Measurements from ENCODE around the gene ZNF385C. TPM values are rescaled to one million over a fixed set of nuclear protein-coding genes. Genes with fewer than 3 reads are reported as not detected.
"Not testable (repeated sequence)": the region's sequence is repeated elsewhere in the genome, so short reads cannot be mapped to it uniquely, and the experiment has no call there.

Gene ZNF385C
- total and polyA plus RNA-seq, 2 of the 13 experiments (the other 11 are each of a cell fraction or from before 2014, with no cell fraction given) = 2.3 to 6.1 TPM

GRCh38 chr17:42010898-42011516 lies 87.3 kb downstream of the ZNF385C start:
- Histone ChIP-seq H3K79me2 (ENCODE audit: insufficient read depth, low read length) (peaks cover 93% of the 10 kb centered on the region), H3K4me1 (ENCODE audit: insufficient read depth, low read length) (peaks cover 70% of the 10 kb centered on the region), H3K4me3 (replicated peaks in 1 of 3; ENCODE audit: insufficient read depth in 1 of 3, low read depth in 2 of 3, low read length in 3 of 3) (no peak overlapping the region), H3K4me2 (ENCODE audit: low read depth, low read length) (no peak overlapping the region), H3K27ac (ENCODE audit: extremely low read length, insufficient read depth, low read length) (peak overlapping the region; percentile 3), H4K20me1 (ENCODE audit: insufficient read depth, low read length) (peaks cover 23% of the 10 kb centered on the region), H3K9me3 (ENCODE audit: low read length) (no peaks in the 10 kb centered on the region), H3K9ac (ENCODE audit: insufficient read depth, low read depth, low read length) (no peak overlapping the region), H3K36me3 (replicated peaks in 1 of 2; ENCODE audit: control insufficient read depth in 1 of 2, insufficient read depth in 2 of 2, low read length in 2 of 2) (peaks cover 4 to 31% of the 10 kb centered on the region in 2 experiments), H3K27me3 (ENCODE audit: control insufficient read depth in 1 of 2, insufficient read depth in 2 of 2, low read length in 2 of 2) (no peaks in the 10 kb centered on the region), H2AFZ (ENCODE audit: low read length) (no peak overlapping the region)
- CTCF ChIA-PET (ENCODE audit: low intra/inter-chr PET ratio, low total read pairs) = no interaction called here
- TSS peak; percentile 5 for BruUV-seq (replicated peaks)
- FAIRE-seq (no peak), ATAC-seq (peak; percentile 37; the same call in 2 of the 3 replicates), DNase-seq (ENCODE audit: low spot score) (peak; percentile 52)
- 94% methylated on average over 3 of the region's 3 CpGs for WGBS (ENCODE audit: low lambda C conversion rate)
- POLR2A ChIA-PET = interaction anchor here (1.6 kb wide), 1 partner anchor 103 kb away, joined by 3 read pairs; no protein-coding TSS in a partner anchor
- in situ Hi-C loops (cut with HindIII; ENCODE audit: extremely low pct_ligation_motif_present, low pct_unique_long_range_greater_than_20kb) = no loop called here
- intact Hi-C loops (cut with micrococcal nuclease; ENCODE audit: unreplicated experiment) = no loop called here
- TF ChIP-seq, protein P1, sequence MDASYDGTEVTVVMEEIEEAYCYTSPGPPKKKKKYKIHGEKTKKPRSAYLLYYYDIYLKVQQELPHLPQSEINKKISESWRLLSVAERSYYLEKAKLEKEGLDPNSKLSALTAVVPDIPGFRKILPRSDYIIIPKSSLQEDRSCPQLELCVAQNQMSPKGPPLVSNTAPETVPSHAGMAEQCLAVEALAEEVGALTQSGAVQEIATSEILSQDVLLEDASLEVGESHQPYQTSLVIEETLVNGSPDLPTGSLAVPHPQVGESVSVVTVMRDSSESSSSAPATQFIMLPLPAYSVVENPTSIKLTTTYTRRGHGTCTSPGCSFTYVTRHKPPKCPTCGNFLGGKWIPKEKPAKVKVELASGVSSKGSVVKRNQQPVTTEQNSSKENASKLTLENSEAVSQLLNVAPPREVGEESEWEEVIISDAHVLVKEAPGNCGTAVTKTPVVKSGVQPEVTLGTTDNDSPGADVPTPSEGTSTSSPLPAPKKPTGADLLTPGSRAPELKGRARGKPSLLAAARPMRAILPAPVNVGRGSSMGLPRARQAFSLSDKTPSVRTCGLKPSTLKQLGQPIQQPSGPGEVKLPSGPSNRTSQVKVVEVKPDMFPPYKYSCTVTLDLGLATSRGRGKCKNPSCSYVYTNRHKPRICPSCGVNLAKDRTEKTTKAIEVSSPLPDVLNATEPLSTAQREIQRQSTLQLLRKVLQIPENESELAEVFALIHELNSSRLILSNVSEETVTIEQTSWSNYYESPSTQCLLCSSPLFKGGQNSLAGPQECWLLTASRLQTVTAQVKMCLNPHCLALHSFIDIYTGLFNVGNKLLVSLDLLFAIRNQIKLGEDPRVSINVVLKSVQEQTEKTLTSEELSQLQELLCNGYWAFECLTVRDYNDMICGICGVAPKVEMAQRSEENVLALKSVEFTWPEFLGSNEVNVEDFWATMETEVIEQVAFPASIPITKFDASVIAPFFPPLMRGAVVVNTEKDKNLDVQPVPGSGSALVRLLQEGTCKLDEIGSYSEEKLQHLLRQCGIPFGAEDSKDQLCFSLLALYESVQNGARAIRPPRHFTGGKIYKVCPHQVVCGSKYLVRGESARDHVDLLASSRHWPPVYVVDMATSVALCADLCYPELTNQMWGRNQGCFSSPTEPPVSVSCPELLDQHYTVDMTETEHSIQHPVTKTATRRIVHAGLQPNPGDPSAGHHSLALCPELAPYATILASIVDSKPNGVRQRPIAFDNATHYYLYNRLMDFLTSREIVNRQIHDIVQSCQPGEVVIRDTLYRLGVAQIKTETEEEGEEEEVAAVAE (CRISPR knock-in tag; IDR thresholded peaks at IDR 0.05; ENCODE audit: borderline replicate concordance) = peak; percentile 98
- TF ChIP-seq CBX1 (IDR thresholded peaks at IDR 0.05; ENCODE audit: low read depth) = no peak
- TF ChIP-seq NFYB (CRISPR knock-in tag; IDR thresholded peaks at IDR 0.05) = peak; percentile 63
- TF ChIP-seq NFYC (CRISPR knock-in tag; IDR thresholded peaks at IDR 0.05) = peak; percentile 63

DNA sequence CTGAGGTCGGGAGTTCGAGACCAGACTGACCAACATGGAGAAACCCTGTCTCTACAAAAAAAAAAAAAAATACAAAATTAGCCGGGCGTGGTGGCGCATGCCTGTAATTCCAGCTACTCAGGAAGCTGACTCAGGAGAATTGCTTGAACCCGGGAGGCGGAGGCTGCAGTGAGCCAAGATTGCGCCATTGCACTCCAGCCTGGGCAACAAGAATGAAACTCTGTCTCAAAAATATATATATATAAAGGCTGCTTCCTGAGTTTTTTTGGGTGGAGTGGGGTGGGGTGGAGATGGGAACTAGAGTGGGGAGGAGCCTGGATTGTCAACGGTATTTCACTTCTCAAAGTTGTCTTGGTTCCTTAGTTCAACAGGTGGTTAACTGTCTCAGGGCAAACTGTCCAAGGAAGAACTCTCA lies 88.0 kb downstream of the ZNF385C start:
- H3K27me3 ChIP-seq (ENCODE audit: control insufficient read depth in 1 of 2, insufficient read depth in 2 of 2, low read length in 2 of 2); DNase-seq (ENCODE audit: low spot score); ATAC-seq; H3K9ac ChIP-seq (ENCODE audit: insufficient read depth, low read depth, low read length); FAIRE-seq; CTCF ChIA-PET (ENCODE audit: low intra/inter-chr PET ratio, low total read pairs); intact Hi-C loops (cut with micrococcal nuclease; ENCODE audit: unreplicated experiment); in situ Hi-C loops (cut with HindIII; ENCODE audit: extremely low pct_ligation_motif_present, low pct_unique_long_range_greater_than_20kb); H3K4me2 ChIP-seq (ENCODE audit: low read depth, low read length); H3K4me3 ChIP-seq (replicated peaks in 1 of 3; ENCODE audit: insufficient read depth in 1 of 3, low read depth in 2 of 3, low read length in 3 of 3); H3K27ac ChIP-seq (ENCODE audit: extremely low read length, insufficient read depth, low read length); H3K9me3 ChIP-seq (ENCODE audit: low read length); BruUV-seq (replicated peaks); H2AFZ ChIP-seq (ENCODE audit: low read length): not testable (repeated sequence)
- Histone ChIP-seq H3K4me1 (ENCODE audit: insufficient read depth, low read length) (peaks cover 68% of the 10 kb centered on the region), H3K79me2 (ENCODE audit: insufficient read depth, low read length) (peaks cover 92% of the 10 kb centered on the region), H3K36me3 (replicated peaks in 1 of 2; ENCODE audit: control insufficient read depth in 1 of 2, insufficient read depth in 2 of 2, low read length in 2 of 2) (peaks cover 4 to 31% of the 10 kb centered on the region in 2 experiments), H4K20me1 (ENCODE audit: insufficient read depth, low read length) (peaks cover 23% of the 10 kb centered on the region)
- 90% methylated on average over 9 of the region's 9 CpGs for whole genome bisulfite sequencing (ENCODE audit: low lambda C conversion rate)
- POLR2A ChIA-PET = interaction anchor here (9.0 kb wide), 1 partner anchor 8 kb away, joined by 183 read pairs; the partner anchor contains the start of genes DNAJC7 and NKIRAS2
